ENCODE data around the gene SPATA21. TPM values are rescaled to one million over a fixed set of nuclear protein-coding genes. Genes with fewer than 3 reads are reported as not detected.

SPATA21 gene
- total RNA-seq, 3 donors from 2014 or later: 0.22 TPM; not detected in 2

GRCh38 chr1:16354619-16355018 is 82.6 kb downstream of the SPATA21 start:
- no peaks in the 10 kb centered on the region for H3K9me3 ChIP-seq
- intact Hi-C loops (cut with DNase I, micrococcal nuclease): loop anchor here in 1 of 2 donors (5.0 kb wide), 1 partner anchor 277 kb away; no protein-coding TSS in a partner anchor
- H3K4me1 ChIP-seq (ENCODE audit: low read depth): peaks cover 11% of the 10 kb centered on the region
- no peak for TF ChIP-seq CTCF (IDR thresholded peaks at IDR 0.05)
- no peak for ATAC-seq
- no peaks in the 10 kb centered on the region for H3K36me3 ChIP-seq (ENCODE audit: low read depth)
- no peak for DNase-seq
- H3K4me3 ChIP-seq: no peak overlapping the region

- TF ChIP-seq CTCF (IDR thresholded peaks at IDR 0.05): no peak
- peaks cover 17% of the 10 kb centered on the region for H3K4me1 ChIP-seq (ENCODE audit: low read depth)
- H3K9me3 ChIP-seq: no peaks in the 10 kb centered on the region
- H3K36me3 ChIP-seq (ENCODE audit: low read depth): no peaks in the 10 kb centered on the region
- DNase-seq (peak; percentile 52 to 61 (median 58)), ATAC-seq (peak; percentile 9)
- H3K4me3 ChIP-seq: peak overlapping the region; percentile 82
- intact Hi-C loops (cut with DNase I, micrococcal nuclease): no loop called here
These were observed 84.2 kb downstream of the SPATA21 start for GRCh38 chr1:16352842-16353535.

- TF ChIP-seq CTCF (IDR thresholded peaks at IDR 0.05): peak; percentile 54
- H3K4me1 ChIP-seq (ENCODE audit: low read depth): peaks cover 17% of the 10 kb centered on the region
- DNase-seq (peak; percentile 90 to 94 (median 93)), ATAC-seq (peak; percentile 98)
- no peaks in the 10 kb centered on the region for H3K36me3 ChIP-seq (ENCODE audit: low read depth)
- H3K4me3 ChIP-seq: peak within 1 kb of the TSS; percentile 82
- H3K9me3 ChIP-seq: no peaks in the 10 kb centered on the region
- intact Hi-C loops (cut with DNase I, micrococcal nuclease): no loop called here
These were observed 85.0 kb downstream of the SPATA21 start, which contains the start of gene FBXO42 for GRCh38 chr1:16351994-16352841. FBXO42 (minus strand) TSS chr1:16352480; CDS start chr1:16315418, 37,062 bp downstream.

- peak in 1 of 3 donors; percentile 33 for DNase-seq
- TF ChIP-seq CTCF (IDR thresholded peaks at IDR 0.05): no peak
- Histone ChIP-seq H3K9me3 (no peaks in the 10 kb centered on the region), H3K36me3 (ENCODE audit: low read depth) (no peaks in the 10 kb centered on the region), H3K4me3 (peak overlapping the region; percentile 82), H3K4me1 (ENCODE audit: low read depth) (peaks cover 17% of the 10 kb centered on the region)
- ATAC-seq: peak; percentile 10
- intact Hi-C loops (cut with DNase I, micrococcal nuclease): no loop called here
These were observed 85.7 kb downstream of the SPATA21 start for GRCh38 chr1:16351456-16351993.

- TF ChIP-seq CTCF (IDR thresholded peaks at IDR 0.05): no peak
- peaks cover 17% of the 10 kb centered on the region for H3K4me1 ChIP-seq (ENCODE audit: low read depth)
- no peaks in the 10 kb centered on the region for H3K36me3 ChIP-seq (ENCODE audit: low read depth)
- intact Hi-C loops (cut with DNase I, micrococcal nuclease): no loop called here
- DNase-seq (no peak), ATAC-seq (no peak)
- H3K9me3 ChIP-seq: no peaks in the 10 kb centered on the region
- no peak overlapping the region for H3K4me3 ChIP-seq
These were observed 87.3 kb downstream of the SPATA21 start for GRCh38 chr1:16349847-16350406.

Measured in mucosa of descending colon (tissue), 3 donors.